Measurements from ENCODE around the gene PDCD6IP. TPM values are rescaled to one million over a fixed set of nuclear protein-coding genes. Genes with fewer than 3 reads are reported as not detected.

Gene PDCD6IP
- total RNA-seq, 1 donor from 2014 or later: 91.1 TPM

DNA sequence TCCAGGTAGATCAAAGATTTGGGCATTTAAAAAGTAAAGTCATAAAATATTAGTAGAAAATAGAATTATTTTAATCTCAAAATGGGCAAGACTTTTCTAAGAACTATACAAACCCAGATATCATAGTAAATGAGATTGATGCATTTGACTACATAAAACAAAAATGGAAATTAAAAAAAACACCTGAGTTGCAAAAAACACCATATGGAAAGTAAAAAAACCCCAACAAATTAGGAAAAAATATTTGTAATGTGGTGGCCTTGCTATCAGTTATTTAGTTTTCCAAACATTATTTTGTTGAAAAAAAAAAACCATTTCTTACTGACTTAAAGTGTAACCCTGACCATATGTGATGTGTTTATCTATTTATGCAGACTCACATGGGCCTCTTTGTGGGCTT, 97.2 kb downstream of the PDCD6IP start:
- TF ChIP-seq, protein P1, sequence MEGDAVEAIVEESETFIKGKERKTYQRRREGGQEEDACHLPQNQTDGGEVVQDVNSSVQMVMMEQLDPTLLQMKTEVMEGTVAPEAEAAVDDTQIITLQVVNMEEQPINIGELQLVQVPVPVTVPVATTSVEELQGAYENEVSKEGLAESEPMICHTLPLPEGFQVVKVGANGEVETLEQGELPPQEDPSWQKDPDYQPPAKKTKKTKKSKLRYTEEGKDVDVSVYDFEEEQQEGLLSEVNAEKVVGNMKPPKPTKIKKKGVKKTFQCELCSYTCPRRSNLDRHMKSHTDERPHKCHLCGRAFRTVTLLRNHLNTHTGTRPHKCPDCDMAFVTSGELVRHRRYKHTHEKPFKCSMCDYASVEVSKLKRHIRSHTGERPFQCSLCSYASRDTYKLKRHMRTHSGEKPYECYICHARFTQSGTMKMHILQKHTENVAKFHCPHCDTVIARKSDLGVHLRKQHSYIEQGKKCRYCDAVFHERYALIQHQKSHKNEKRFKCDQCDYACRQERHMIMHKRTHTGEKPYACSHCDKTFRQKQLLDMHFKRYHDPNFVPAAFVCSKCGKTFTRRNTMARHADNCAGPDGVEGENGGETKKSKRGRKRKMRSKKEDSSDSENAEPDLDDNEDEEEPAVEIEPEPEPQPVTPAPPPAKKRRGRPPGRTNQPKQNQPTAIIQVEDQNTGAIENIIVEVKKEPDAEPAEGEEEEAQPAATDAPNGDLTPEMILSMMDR (IDR thresholded peaks at IDR 0.05; ENCODE audit: insufficient read depth, low read length, severe bottlenecking): no peak
- no peak for DNase-seq (ENCODE audit: low read depth)
- FAIRE-seq: no peak
- Histone ChIP-seq H3K27me3 (ENCODE audit: control insufficient read depth, insufficient read depth, low read length) (no peaks in the 10 kb centered on the region), H3K4me3 (ENCODE audit: low read depth, low read length) (no peak overlapping the region), H3K36me3 (ENCODE audit: control insufficient read depth, insufficient read depth, low read length) (no peaks in the 10 kb centered on the region)

DNA sequence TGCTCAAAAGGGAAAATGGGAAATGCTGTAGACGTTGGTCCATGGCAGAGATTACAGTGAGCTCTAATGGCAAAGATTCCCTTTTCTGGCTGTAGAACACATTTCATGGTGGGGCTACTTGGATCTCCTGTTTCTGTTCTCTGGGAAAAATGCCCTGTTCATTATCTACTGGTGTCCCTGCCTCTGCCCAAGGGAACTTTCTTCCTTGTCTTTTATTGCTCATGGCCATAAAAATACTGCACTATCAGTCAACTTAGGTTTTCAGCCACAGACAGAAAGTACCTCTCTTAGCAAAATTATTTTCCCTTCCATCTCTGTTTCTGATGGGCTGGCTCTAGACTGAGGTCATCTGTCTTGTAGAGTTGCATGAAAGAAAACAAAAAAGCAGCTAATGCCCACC, 98.9 kb downstream of the PDCD6IP start:
- FAIRE-seq (no peak), DNase-seq (ENCODE audit: low read depth) (no peak)
- Histone ChIP-seq H3K4me3 (ENCODE audit: low read depth, low read length) (no peak overlapping the region), H3K27me3 (ENCODE audit: control insufficient read depth, insufficient read depth, low read length) (no peaks in the 10 kb centered on the region), H3K36me3 (ENCODE audit: control insufficient read depth, insufficient read depth, low read length) (no peaks in the 10 kb centered on the region)
- TF ChIP-seq, protein P1 (IDR thresholded peaks at IDR 0.05; ENCODE audit: insufficient read depth, low read length, severe bottlenecking): no peak

DNA sequence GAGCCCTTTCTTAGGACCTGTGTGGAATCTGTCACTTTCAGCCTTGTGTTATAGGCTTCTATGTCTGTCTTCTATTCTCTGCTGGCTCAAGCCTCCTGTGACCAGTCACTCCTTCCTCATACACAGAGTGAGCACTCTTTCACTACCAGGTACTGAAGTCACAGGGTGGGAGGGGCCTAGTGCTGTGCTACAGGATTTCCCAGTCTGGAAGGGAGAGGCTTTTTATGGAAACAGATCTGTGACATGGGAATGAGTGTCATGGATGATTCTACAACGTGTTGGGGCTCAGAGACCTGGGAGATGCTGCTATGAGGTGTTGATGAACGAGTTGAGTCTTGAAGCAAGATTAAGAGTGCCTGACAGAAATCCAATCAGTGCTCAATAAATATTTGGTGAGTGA, 100.5 kb downstream of the PDCD6IP start:
- TF ChIP-seq, protein P1 (IDR thresholded peaks at IDR 0.05; ENCODE audit: insufficient read depth, low read length, severe bottlenecking): no peak
- DNase-seq (ENCODE audit: low read depth) (peak; percentile 94), FAIRE-seq (no peak)
- no peak overlapping the region for H3K4me3 ChIP-seq (ENCODE audit: low read depth, low read length)
- no peaks in the 10 kb centered on the region for H3K27me3 ChIP-seq (ENCODE audit: control insufficient read depth, insufficient read depth, low read length)
- no peaks in the 10 kb centered on the region for H3K36me3 ChIP-seq (ENCODE audit: control insufficient read depth, insufficient read depth, low read length)

DNA sequence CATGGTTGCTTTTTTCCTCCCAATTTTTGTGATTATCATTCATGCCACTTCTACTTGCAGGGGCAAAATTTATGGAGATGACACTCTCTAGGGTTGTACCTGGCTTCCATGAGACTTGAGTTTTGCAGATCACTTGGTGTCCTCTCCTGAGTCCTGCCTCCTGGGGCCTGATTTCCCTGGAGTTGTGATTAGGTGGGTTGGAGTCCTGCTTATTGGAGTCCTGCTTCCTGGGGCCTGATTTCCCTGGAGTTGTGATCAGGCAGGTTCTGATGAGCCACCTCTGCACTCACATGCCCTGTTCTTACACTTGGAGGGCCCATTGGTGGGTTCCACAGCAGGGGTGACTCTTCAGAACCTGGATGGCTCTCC, 102.0 kb downstream of the PDCD6IP start:
- no peaks in the 10 kb centered on the region for H3K27me3 ChIP-seq (ENCODE audit: control insufficient read depth, insufficient read depth, low read length)
- DNase-seq (ENCODE audit: low read depth): no peak
- FAIRE-seq: no peak
- TF ChIP-seq, protein P1 (IDR thresholded peaks at IDR 0.05; ENCODE audit: insufficient read depth, low read length, severe bottlenecking): no peak
- no peaks in the 10 kb centered on the region for H3K36me3 ChIP-seq (ENCODE audit: control insufficient read depth, insufficient read depth, low read length)
- H3K4me3 ChIP-seq (ENCODE audit: low read depth, low read length): no peak overlapping the region

DNA sequence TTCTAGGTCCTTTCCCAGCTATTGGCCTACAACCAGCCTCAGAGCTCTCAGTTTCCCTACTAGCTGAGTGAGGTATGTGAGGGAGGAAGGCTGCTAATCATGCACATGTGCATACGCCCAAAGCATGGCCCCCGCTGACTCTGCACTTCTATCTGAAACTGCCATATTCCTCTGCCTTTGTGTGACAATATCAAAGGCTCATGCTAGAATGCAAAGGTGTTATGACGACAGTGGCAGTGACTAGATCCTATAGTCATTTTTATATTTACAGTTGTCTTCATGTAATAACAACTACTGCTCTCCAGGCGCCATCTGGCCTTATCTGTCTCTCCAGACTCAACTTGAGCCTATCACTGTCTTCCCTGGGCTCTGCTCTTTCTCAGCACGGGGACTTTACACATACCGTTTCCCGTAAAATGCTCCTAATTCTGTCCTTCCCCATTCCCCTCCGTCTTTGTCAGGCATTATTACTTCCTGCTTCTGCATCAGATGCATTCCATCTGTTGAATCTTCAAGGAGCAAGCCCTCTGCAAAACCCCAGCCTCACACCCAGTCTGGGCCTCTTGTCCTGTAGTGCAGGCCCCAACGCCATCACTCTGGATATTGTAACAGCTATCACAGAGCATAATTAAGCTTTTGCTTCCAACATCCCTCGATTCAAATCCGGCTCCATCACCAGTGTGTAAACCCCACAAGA, 102.5 kb downstream of the PDCD6IP start:
- no peak overlapping the region for H3K4me3 ChIP-seq (ENCODE audit: low read depth, low read length)
- no peak for FAIRE-seq
- TF ChIP-seq, protein P1 (IDR thresholded peaks at IDR 0.05; ENCODE audit: insufficient read depth, low read length, severe bottlenecking): no peak
- no peak for DNase-seq (ENCODE audit: low read depth)
- H3K27me3 ChIP-seq (ENCODE audit: control insufficient read depth, insufficient read depth, low read length): no peaks in the 10 kb centered on the region
- no peaks in the 10 kb centered on the region for H3K36me3 ChIP-seq (ENCODE audit: control insufficient read depth, insufficient read depth, low read length)
